OCI-LY1 (cell line): ENCODE results near the gene TMEM151B.

Source experiments
- H2AFZ ChIP-seq: fragments of 200-600 bp; sonication (generic), shearing (Covaris generic); 2 replicates; pipeline ENCODE4 v1.6.0; 2014; ENCODE audit warnings: antibody characterized with exemption, mild to moderate bottlenecking, low read length
- H3F3A ChIP-seq: fragments of 200-600 bp; sonication (generic), shearing (Covaris generic); 2 replicates; pipeline ENCODE4 v1.6.0; 2014; ENCODE audit warnings: mild to moderate bottlenecking, antibody characterized with exemption, low read length, moderate library complexity; ENCODE audit not compliant: insufficient read depth
- H3K27ac ChIP-seq: fragments of 200-600 bp; sonication (generic); 2 replicates; pipeline ENCODE4 v1.5.1; 2014; ENCODE audit warnings: low read length, mixed run types, mild to moderate bottlenecking, low read depth; ENCODE audit not compliant: poor library complexity, severe bottlenecking
- H3K27me3 ChIP-seq: fragments of 200-600 bp; sonication (generic); 2 replicates; pipeline ENCODE4 v1.6.0; 2014; ENCODE audit warnings: antibody characterized with exemption, mild to moderate bottlenecking, low read length, moderate library complexity; ENCODE audit not compliant: insufficient read depth
- H3K36me3 ChIP-seq: fragments of 200-600 bp; sonication (generic); 2 replicates; pipeline ENCODE4 v1.6.1; 2014; ENCODE audit warnings: mild to moderate bottlenecking, antibody characterized with exemption, low read length, moderate library complexity, mixed read lengths; ENCODE audit not compliant: insufficient read depth
- H3K4me1 ChIP-seq: fragments of 200-600 bp; sonication (generic); 2 replicates; pipeline ENCODE4 v1.5.1; 2014; ENCODE audit warnings: mild to moderate bottlenecking, low read length, moderate library complexity; ENCODE audit not compliant: insufficient read depth, severe bottlenecking
- H3K4me2 ChIP-seq: fragments of 200-600 bp; sonication (generic), shearing (Covaris generic); 2 replicates; pipeline ENCODE4 v1.6.1; 2014; ENCODE audit warnings: low read length
- H3K4me3 ChIP-seq: fragments of 200-600 bp; sonication (generic); 2 replicates; pipeline ENCODE4 v1.5.1; 2014; ENCODE audit warnings: low read length, low read depth, mild to moderate bottlenecking, mixed read lengths; ENCODE audit not compliant: poor library complexity, severe bottlenecking
- H3K79me2 ChIP-seq: fragments of 200-600 bp; shearing (Covaris generic); 2 replicates; pipeline ENCODE4 v1.6.1; 2016; ENCODE audit warnings: mixed run types, low read length, mixed read lengths; ENCODE audit not compliant: insufficient read depth
- H3K9ac ChIP-seq: fragments of 200-600 bp; sonication (generic), shearing (Covaris generic); 2 replicates; pipeline ENCODE4 v1.6.1; 2014; ENCODE audit warnings: mild to moderate bottlenecking, low read length, mixed read lengths
- H3K9me2 ChIP-seq: fragments of 200-600 bp; sonication (generic), shearing (Covaris generic); 2 replicates; pipeline ENCODE4 v1.6.1; 2014; ENCODE audit warnings: low read depth, mild to moderate bottlenecking, low read length, mixed read lengths
- H3K9me3 ChIP-seq: fragments of 200-600 bp; shearing (Covaris generic); 2 replicates; pipeline ENCODE4 v1.6.1; 2014; ENCODE audit warnings: low read length, mixed read lengths
- H4K20me1 ChIP-seq: fragments of 200-600 bp; sonication (generic), shearing (Covaris generic); 2 replicates; pipeline ENCODE4 v1.6.0; 2016; ENCODE audit warnings: mild to moderate bottlenecking, low read length; ENCODE audit not compliant: insufficient read depth
- CTCF ChIP-seq: fragments of 200-600 bp; sonication (generic), shearing (Covaris generic); IDR thresholded peaks from 2 replicates; pipeline ENCODE4 v1.5.1; 2017; ENCODE audit warnings: mild to moderate bottlenecking, antibody characterized with exemption, low read length, moderate library complexity, mixed read lengths
- EZH2 ChIP-seq: fragments of 200-600 bp; sonication (generic), shearing (Covaris generic); IDR thresholded peaks from 2 replicates; pipeline ENCODE4 v1.8.0; 2017; ENCODE audit warnings: borderline replicate concordance, mixed run types, mild to moderate bottlenecking, antibody characterized with exemption, low read length, moderate library complexity, mixed read lengths

TMEM151B gene

GRCh38 chr6:44275749-44276648 lies 5.7 kb downstream of the TMEM151B start:
- no peaks in the 10 kb centered on the region for H3K79me2 ChIP-seq
- no peaks in the 10 kb centered on the region for H3K4me1 ChIP-seq
- H3K36me3 ChIP-seq = no peaks in the 10 kb centered on the region
- no peaks in the 10 kb centered on the region for H3K9me2 ChIP-seq
- H3K4me2 ChIP-seq = no peak overlapping the region
- no peak overlapping the region for H3K27ac ChIP-seq
- TF ChIP-seq EZH2 (no peak), CTCF (no peak)
- H3K27me3 ChIP-seq = no peaks in the 10 kb centered on the region; the same call in 1 of the 2 replicates
- H4K20me1 ChIP-seq = no peaks in the 10 kb centered on the region
- no peak overlapping the region for H3K9ac ChIP-seq
- H2AFZ ChIP-seq = no peak overlapping the region
- H3K9me3 ChIP-seq = no peaks in the 10 kb centered on the region
- no peak overlapping the region for H3K4me3 ChIP-seq
- no peaks in the 10 kb centered on the region for H3F3A ChIP-seq

- H3K4me2 ChIP-seq = no peak overlapping the region
- H3K4me3 ChIP-seq = no peak overlapping the region
- no peaks in the 10 kb centered on the region for H3K9me2 ChIP-seq
- H3F3A ChIP-seq = no peaks in the 10 kb centered on the region
- no peaks in the 10 kb centered on the region for H3K9me3 ChIP-seq
- H3K4me1 ChIP-seq = no peaks in the 10 kb centered on the region
- H3K79me2 ChIP-seq = no peaks in the 10 kb centered on the region
- H3K27ac ChIP-seq = no peak overlapping the region
- no peak overlapping the region for H3K9ac ChIP-seq
- no peaks in the 10 kb centered on the region for H3K36me3 ChIP-seq
- H2AFZ ChIP-seq = no peak overlapping the region
- no peaks in the 10 kb centered on the region for H4K20me1 ChIP-seq
- TF ChIP-seq CTCF (no peak), EZH2 (no peak)
- no peaks in the 10 kb centered on the region; the same call in 1 of the 2 replicates for H3K27me3 ChIP-seq
Observed at GRCh38 chr6:44276667-44277640, 6.7 kb downstream of the TMEM151B start.

- no peaks in the 10 kb centered on the region for H3K9me2 ChIP-seq
- no peaks in the 10 kb centered on the region for H3F3A ChIP-seq
- no peak for TF ChIP-seq CTCF
- no peak for TF ChIP-seq EZH2
- no peak overlapping the region for H3K9ac ChIP-seq
- H3K36me3 ChIP-seq = no peaks in the 10 kb centered on the region
- no peak overlapping the region for H3K4me2 ChIP-seq
- no peaks in the 10 kb centered on the region for H3K4me1 ChIP-seq
- no peaks in the 10 kb centered on the region for H3K79me2 ChIP-seq
- H3K4me3 ChIP-seq = no peak overlapping the region
- H2AFZ ChIP-seq = no peak overlapping the region
- H3K27ac ChIP-seq = no peak overlapping the region
- no peaks in the 10 kb centered on the region for H4K20me1 ChIP-seq
- H3K9me3 ChIP-seq = no peaks in the 10 kb centered on the region
- no peaks in the 10 kb centered on the region; the same call in 1 of the 2 replicates for H3K27me3 ChIP-seq
Observed at GRCh38 chr6:44277763-44278162, 7.5 kb downstream of the TMEM151B start.
